Fibroblast of lung (primary cell): ENCODE data around the gene FASTKD1. TPM values are rescaled to one million over a fixed set of nuclear protein-coding genes. Genes with fewer than 3 reads are reported as not detected.

Experiments
- DNase-seq, 2 donors: peaks; one replicate each; pipeline versions ENCODE4 v3.0.0 to v3.0.0-alpha.2; 2010; ENCODE audit warnings: low read depth in 2 of 2
- H2AFZ ChIP-seq: 2 replicates; pipeline ENCODE4 v1.5.1; 2012; ENCODE audit warnings: low read length, control low read depth, inconsistent platforms
- H3K27ac ChIP-seq: 2 replicates; pipeline ENCODE4 v1.5.1; 2011; ENCODE audit warnings: low read length, control low read depth; ENCODE audit not compliant: insufficient read depth
- H3K27me3 ChIP-seq: 2 replicates; pipeline ENCODE4 v1.5.1; 2011; ENCODE audit warnings: mild to moderate bottlenecking, low read length; ENCODE audit not compliant: control insufficient read depth, insufficient read depth
- H3K36me3 ChIP-seq: 2 replicates; pipeline ENCODE4 v1.5.1; 2011; ENCODE audit warnings: low read length; ENCODE audit not compliant: control insufficient read depth, insufficient read depth
- H3K4me1 ChIP-seq: 2 replicates; pipeline ENCODE4 v1.5.1; 2011; ENCODE audit warnings: low read length; ENCODE audit not compliant: control insufficient read depth, insufficient read depth; ENCODE audit errors: extremely low read depth
- H3K4me2 ChIP-seq: 2 replicates; pipeline ENCODE4 v1.5.1; 2011; ENCODE audit warnings: low read length, control low read depth; ENCODE audit not compliant: insufficient read depth; ENCODE audit errors: extremely low read depth
- H3K4me3 ChIP-seq, 4 experiments: fragments of 200-600 bp in 1 of 4; sonication (generic) in 1 of 4; replicated peaks in 1 of 4; 2 replicates each; pipeline ENCODE4 v1.5.1; 2011 to 2016; ENCODE audit warnings: low read length in 4 of 4, low read depth in 3 of 4, mild to moderate bottlenecking in 3 of 4, control low read depth in 2 of 4, inconsistent platforms in 1 of 4, mixed read lengths in 1 of 4; ENCODE audit not compliant: insufficient read depth in 1 of 4; ENCODE audit errors: control extremely low read depth in 1 of 4
- H3K79me2 ChIP-seq: 2 replicates; pipeline ENCODE4 v1.5.1; 2012; ENCODE audit warnings: mild to moderate bottlenecking, low read length, inconsistent platforms; ENCODE audit not compliant: control insufficient read depth, insufficient read depth
- H3K9ac ChIP-seq: 2 replicates; pipeline ENCODE4 v1.5.1; 2011; ENCODE audit warnings: mild to moderate bottlenecking, low read length, control low read depth; ENCODE audit not compliant: insufficient read depth
- H3K9me3 ChIP-seq: 2 replicates; pipeline ENCODE4 v1.5.1; 2012; ENCODE audit warnings: low read depth, low read length; ENCODE audit not compliant: control insufficient read depth, insufficient read depth
- H4K20me1 ChIP-seq: 2 replicates; pipeline ENCODE4 v1.5.1; 2011; ENCODE audit warnings: low read length; ENCODE audit not compliant: control insufficient read depth, insufficient read depth; ENCODE audit errors: extremely low read depth
- CTCF ChIP-seq, 2 donors: IDR thresholded peaks in 1 of 2; conservative IDR thresholded peaks in 1 of 2; 1 replicate in 1 of 2; 2 replicates in 1 of 2; pipeline ENCODE4 v1.5.1; 2011 to 2012; ENCODE audit warnings: low read length in 2 of 2, control low read depth in 1 of 2, inconsistent platforms in 1 of 2, low read depth in 1 of 2, mild to moderate bottlenecking in 1 of 2
- EZH2 ChIP-seq: IDR thresholded peaks from 2 replicates; pipeline ENCODE4 v1.5.1; 2012; ENCODE audit warnings: low read length, control low read depth, mild to moderate bottlenecking; ENCODE audit errors: missing control alignments
- polyA plus RNA-seq, 2 donors: library from polyadenylated mRNA; depleted of rRNA in 1 of 2; stranded (reverse) in 1 of 2; unstranded in 1 of 2; fragments of >200 nt; gene quantifications; 2 replicates each; pipeline ENCODE4 v1.2.1, GENCODE V29; 2011 to 2012; ENCODE audit warnings: missing spikeins in 1 of 2
- total RNA-seq: library from RNA; depleted of rRNA; stranded (reverse); fragments of >200 nt; gene quantifications from 2 replicates; pipeline ENCODE4 v1.2.1, GENCODE V29; 2014

The FASTKD1 gene
- total and polyA plus RNA-seq, 2 donors (not counting 1 experiment from before 2014, with no cell fraction given): 11.8 to 19.3 TPM

GRCh38 chr2:169573974-169574299 is 272 bp upstream of the FASTKD1 start:
- Histone ChIP-seq H3K4me2 (peak overlapping the region; percentile 81), H3K36me3 (no peaks in the 10 kb centered on the region), H3K27ac (no peak overlapping the region), H3K4me1 (no peaks in the 10 kb centered on the region), H2AFZ (peak overlapping the region; percentile 32), H3K79me2 (peaks cover 16% of the 10 kb centered on the region), H3K9ac (no peak overlapping the region), H4K20me1 (no peaks in the 10 kb centered on the region), H3K9me3 (no peaks in the 10 kb centered on the region), H3K27me3 (no peaks in the 10 kb centered on the region), H3K4me3 (peak overlapping the region; percentile 69 to 89 (median 82))
- no peak for DNase-seq
- TF ChIP-seq CTCF (conservative IDR thresholded peaks at IDR 0.05 in 1 of 2, IDR thresholded peaks at IDR 0.05 in 1 of 2; ENCODE audit: low read depth in 1 of 2, low read length in 2 of 2): no peak
- no peak for TF ChIP-seq EZH2

- H3K27me3 ChIP-seq: no peaks in the 10 kb centered on the region
- no peaks in the 10 kb centered on the region for H4K20me1 ChIP-seq
- H3K27ac ChIP-seq: peak overlapping the region; percentile 13
- H3K4me3 ChIP-seq: peak overlapping the region; percentile 69 to 89 (median 82)
- no peaks in the 10 kb centered on the region for H3K36me3 ChIP-seq
- DNase-seq: peak; percentile 6 to 12
- H2AFZ ChIP-seq: peak overlapping the region; percentile 93
- H3K4me2 ChIP-seq: peak overlapping the region; percentile 81
- H3K79me2 ChIP-seq: peaks cover 16% of the 10 kb centered on the region
- H3K9ac ChIP-seq: no peak overlapping the region
- TF ChIP-seq CTCF (conservative IDR thresholded peaks at IDR 0.05 in 1 of 2, IDR thresholded peaks at IDR 0.05 in 1 of 2; ENCODE audit: low read depth in 1 of 2, low read length in 2 of 2) (no peak), EZH2 (no peak)
- no peaks in the 10 kb centered on the region for H3K4me1 ChIP-seq
- no peaks in the 10 kb centered on the region for H3K9me3 ChIP-seq
Observed at GRCh38 chr2:169572821-169573159, 875 bp downstream of the FASTKD1 start.

GRCh38 chr2:169572189-169572588 is 1.5 kb downstream of the FASTKD1 start:
- H2AFZ ChIP-seq: no peak overlapping the region
- DNase-seq: no peak
- H3K9me3 ChIP-seq: no peaks in the 10 kb centered on the region
- no peak overlapping the region for H3K4me2 ChIP-seq
- H3K27me3 ChIP-seq: no peaks in the 10 kb centered on the region
- H3K4me1 ChIP-seq: no peaks in the 10 kb centered on the region
- H4K20me1 ChIP-seq: no peaks in the 10 kb centered on the region
- H3K9ac ChIP-seq: no peak overlapping the region
- H3K79me2 ChIP-seq: peaks cover 16% of the 10 kb centered on the region
- TF ChIP-seq CTCF (conservative IDR thresholded peaks at IDR 0.05 in 1 of 2, IDR thresholded peaks at IDR 0.05 in 1 of 2; ENCODE audit: low read depth in 1 of 2, low read length in 2 of 2) (no peak), EZH2 (no peak)
- H3K36me3 ChIP-seq: no peaks in the 10 kb centered on the region
- peak overlapping the region in 1 of 4 experiments; percentile 87 for H3K4me3 ChIP-seq
- H3K27ac ChIP-seq: no peak overlapping the region
